Inflammatory macrophage treated with lipopolysaccharide for 1 hour (primary cell): ENCODE measurements around the gene TMEM269.

Source experiments
- DNase-seq, 2 donors: peaks; one replicate each; pipeline ENCODE4 v3.0.0-alpha.2; 2020 to 2022

Gene TMEM269

DNA sequence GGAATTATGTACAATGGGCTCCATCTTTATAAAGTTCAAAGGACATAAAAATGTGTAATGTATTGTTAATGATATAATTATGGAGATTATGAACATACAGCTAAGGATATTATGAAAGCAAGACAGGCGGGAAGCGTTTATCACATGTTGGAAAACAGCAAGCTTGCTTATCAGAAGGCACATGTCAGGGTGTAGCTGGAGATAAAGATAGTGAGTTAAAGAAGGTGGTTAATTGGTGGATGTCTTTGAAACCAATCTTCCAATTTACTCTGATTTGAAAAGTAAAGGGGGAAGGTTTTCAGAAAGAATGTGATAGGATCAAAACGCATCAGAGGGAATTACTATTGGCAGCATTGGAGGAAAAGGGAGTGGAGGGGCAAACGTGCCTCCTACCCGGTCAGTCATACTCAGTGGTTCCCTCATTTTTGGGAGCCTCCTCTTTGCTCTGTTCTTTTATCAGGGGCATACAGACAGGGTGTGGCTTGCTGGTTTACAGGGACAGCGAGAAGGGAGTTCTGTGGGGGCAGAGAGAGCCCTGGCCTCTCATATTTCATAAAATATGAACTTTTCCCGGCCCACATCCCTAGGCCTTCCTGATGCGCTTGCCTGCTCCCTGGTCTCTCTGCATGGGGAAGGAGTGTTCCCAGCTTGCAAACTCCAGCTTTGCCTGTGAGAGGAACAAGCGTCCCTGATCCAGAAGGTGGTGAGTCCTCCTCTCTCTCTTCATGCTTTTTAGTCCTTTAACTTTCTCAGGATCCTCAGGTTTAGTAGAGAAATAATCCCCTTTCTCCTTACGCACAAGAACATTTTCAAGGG lies 40.5 kb downstream of the TMEM269 start:
- no peak for DNase-seq

DNA sequence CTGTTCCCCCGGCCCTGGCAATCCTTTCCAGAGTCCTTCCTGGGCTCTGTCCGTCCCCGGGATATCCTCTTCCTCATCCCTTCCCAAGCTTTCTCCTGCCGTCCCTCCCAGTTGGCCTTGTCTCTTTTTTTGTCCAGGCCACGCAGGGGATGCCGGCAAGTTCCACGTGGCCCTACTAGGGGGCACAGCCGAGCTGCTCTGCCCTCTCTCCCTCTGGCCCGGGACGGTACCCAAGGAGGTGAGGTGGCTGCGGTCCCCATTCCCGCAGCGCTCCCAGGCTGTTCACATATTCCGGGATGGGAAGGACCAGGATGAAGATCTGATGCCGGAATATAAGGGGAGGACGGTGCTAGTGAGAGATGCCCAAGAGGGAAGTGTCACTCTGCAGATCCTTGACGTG lies 45.8 kb downstream of the TMEM269 start:
- no peak for DNase-seq

DNA sequence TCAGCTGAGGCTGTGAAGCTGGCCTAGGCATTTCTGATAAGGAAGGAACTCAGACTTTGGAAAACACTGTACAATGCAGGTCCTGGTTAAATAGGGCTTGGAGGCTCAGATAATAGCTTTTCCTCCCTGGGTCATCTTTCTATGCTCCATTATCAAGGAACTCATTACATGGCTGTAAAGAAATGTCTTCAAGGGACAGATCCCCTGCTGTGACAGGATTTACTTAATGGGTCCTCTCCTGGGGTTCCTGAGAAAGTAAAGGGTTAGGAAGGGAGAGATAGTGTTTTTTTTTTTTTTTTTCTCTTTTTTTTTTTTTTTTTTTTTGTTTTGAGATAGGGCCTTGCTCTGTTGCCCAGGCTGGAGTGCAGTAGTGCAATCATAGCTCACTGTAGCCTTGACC lies 46.5 kb downstream of the TMEM269 start:
- DNase-seq = no peak

DNA sequence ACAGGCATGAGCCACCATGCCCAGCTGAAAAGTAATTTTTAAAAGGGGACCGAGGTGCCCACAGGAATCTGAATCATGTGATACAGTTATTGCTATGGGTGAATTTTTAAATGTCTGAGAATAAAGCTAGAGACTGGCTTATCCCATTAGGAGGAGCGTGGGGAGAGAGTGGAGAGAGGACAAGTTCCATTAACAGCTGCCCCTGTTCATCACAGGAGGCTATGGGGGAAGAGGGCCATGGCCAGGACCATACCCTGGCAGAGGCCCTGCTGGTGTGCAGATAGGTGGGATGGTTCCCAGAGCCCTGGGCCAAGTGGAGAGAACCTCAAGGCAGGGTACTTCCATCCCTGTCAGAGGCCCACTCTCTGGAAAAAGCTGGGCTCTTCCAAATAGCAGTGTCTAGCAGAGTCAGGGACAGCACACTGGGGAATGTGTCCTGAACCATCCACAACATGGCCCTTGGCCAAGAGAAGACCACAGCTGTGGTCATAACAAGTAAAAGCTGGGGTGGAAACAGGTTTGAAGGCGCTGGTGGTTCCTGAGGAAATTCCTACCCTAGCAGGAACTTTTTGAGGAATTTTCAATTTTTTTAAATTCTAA lies 48.0 kb downstream of the TMEM269 start:
- no peak for DNase-seq

DNA sequence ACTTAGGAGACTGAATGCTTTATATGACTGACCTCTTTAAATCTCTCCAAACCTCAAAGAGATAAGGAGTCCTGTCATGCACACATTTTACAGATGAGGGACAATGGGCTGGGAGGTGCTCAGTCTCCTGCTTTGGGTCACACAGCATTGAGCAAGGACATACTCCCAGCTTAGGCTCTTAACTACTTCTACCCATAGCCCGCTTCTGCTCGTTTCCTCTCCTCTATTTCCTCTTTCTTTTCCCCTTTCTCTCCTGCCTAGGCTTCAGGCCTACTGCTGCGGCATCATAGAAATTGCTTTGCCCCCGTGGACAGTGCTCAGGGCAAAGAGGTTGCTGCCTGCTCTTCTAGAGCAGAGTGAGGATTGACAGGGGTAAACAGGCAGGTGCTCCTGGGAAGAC lies 49.2 kb downstream of the TMEM269 start:
- no peak for DNase-seq

DNA sequence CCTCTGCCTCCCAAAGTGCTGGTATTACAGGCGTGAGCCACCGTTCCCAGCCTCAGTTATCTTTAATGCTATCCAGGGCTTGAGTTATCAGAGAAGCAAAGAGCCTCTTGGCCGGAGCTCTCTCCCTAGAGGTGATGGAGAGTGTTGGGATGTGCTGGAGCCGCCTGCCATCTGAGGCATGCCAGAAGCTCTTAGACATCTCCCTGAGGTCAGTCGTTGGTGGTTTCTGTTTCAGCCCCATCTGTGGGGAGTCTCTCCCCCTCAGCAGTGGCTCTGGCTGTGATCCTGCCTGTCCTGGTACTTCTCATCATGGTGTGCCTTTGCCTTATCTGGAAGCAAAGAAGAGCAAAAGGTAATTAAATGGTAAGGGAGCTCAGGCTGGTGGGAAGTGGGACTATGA lies 50.0 kb downstream of the TMEM269 start:
- no peak for DNase-seq

DNA sequence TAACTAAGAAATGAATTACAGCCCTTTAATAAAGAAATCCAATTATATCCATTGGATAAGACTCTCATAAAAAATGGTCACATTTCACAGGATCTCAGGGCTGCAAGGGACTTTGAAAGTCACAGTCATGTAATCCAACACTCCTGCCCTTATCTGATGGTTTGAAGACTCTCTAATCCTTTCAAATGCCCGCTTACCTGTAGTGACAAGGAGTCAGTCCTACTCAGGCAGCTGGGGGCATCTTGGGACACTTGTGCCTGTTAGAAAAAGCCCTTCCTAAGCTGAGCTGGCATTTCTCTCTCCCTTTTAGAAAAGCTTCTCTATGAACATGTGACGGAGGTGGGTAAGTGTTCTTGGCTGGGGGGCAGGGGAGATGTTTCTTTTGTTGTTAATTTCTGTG lies 50.6 kb downstream of the TMEM269 start:
- DNase-seq = no peak

DNA sequence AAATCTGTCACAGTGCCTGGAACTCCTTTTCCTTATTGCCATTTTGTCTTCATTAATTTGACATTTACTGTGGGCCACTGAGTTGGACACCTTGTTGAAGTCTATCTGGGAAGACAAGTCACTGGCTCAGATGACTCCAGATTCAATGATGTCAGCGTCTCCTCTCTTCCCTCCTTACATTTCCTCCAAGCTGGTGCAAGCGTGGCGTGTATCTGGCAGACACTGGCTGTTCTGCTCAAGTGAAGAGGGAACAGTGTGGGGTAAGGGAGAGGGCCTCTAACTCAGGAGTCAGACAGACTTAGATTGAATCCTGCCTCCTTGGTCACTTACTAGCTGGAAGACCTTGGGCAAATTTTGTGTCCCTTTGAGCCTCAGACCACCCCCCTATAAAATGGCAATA lies 52.9 kb downstream of the TMEM269 start:
- peak; percentile 32 to 39 for DNase-seq

DNA sequence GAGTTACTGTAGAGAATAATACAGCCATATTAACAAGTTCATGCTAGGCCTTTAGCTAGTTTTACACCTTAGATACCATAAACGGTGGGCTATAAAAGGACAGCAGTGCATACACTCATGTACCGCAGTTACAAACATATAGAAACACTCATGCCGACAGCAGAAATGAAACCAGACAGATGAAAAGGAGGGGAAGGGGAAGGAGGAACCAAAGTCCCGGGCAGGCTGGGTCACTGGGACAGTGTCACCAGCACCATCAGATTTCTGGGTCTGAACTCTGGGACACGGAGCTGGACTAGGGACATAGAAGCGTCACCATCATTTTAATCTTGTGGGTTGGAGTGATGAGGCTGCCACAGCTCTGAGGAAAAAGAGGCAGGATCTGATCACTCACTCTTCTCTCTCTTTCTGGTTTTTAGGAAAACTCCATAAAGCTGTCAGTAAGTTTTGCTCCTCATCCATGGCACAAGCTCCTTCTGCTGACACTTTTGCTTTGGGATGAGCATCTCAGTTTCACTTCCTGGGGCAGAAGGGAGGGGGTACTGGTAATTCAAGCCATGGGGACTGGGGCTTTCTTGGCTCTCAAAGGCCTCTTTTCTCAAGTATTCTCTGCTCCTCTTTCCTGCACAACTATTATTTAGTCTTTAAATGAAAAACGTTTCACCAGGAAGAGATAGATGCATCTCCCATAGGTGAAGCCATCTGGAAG lies 53.8 kb downstream of the TMEM269 start:
- DNase-seq = peak in 1 of 2 donors; percentile 54

DNA sequence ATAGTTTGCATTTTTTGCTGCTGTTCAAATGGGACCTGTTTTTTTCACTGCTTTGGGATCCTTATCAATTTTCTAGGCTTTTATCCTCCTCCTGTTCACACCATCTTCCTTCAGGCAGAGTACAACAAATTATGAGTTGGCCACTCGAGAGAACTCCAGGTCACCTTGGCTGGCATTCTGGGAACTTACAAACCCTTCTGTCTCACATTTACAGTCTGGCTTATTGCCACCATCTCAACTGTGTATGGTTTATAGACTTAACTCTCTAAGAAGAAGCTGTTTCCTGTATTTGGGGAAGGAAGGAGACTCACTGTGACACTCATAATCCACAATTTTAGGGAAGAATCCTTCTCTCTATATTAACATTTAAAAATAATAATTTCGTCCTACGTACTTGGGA lies 56.2 kb downstream of the TMEM269 start:
- no peak for DNase-seq

DNA sequence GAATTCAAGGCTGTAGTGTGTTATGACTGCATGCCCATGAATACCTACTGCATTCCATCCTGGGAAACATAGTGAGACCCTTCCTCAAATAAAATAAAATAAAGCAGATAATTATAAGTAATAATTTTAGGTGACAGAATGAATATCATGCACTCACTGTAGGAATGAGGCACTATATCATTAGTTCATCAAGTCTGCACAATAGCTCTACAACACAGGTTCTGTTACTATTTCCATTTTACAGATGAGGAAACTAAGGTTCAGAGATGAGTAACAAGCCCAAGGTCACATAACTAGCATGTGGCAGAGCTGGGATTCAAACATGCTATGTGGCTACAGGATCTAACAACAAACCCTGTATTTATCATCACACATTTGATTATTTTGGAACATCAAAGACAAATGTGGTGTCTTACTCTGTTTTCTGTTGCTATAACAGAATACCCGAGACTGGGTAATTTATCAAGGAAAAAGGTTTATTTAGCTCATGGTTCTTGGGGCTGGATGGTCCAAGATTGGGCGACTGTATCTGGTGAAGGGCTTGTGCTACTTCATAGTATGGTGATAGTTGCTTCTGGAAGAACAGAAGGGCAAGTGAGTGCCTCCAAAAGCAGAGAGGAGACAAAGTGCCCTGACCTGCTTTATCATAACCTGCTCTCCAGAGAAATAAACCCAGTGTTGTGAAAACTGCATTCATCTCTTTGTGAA lies 56.8 kb downstream of the TMEM269 start:
- DNase-seq = no peak

DNA sequence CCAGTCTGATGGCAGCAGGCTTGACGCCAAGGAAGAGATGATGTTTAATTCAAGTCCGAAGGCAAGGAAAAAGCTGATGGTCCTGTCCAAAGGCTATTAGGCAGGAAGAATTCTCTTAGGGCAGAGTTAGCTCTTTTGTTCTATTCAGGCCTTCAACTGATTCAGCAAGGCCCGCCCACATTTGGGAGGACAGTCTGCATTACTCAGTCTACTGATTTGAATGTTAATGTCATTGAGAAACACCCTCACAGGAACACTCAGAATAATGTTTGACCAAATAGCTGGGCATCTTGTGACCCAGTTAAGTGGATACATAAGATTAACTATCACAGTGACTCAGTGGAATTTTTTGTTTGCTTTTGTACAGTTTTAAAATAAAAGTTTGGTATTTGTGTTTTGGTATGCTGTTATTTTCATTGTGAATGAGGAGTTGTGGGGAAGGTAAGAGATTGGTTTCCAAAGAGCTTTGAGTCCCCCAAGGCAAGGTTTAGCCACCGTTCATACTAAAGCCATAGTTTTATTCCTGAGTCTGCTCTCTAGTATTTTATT lies 59.9 kb downstream of the TMEM269 start:
- DNase-seq = peak; percentile 63 to 87

DNA sequence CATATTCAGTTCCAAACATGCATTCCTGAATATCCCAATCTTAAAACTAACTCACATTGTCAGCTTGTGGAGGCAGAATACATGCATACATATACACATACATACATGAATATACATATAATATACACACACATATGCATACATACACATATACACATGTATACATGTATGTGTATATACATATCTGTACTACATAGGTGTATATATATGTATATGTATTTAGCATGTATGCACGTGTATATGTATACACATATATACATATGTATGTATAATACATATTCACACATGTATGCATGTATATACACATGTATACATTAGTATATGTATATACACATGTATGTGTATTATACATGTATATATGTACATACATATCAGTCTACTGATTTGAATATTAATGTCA lies 60.4 kb downstream of the TMEM269 start:
- DNase-seq = no peak

DNA sequence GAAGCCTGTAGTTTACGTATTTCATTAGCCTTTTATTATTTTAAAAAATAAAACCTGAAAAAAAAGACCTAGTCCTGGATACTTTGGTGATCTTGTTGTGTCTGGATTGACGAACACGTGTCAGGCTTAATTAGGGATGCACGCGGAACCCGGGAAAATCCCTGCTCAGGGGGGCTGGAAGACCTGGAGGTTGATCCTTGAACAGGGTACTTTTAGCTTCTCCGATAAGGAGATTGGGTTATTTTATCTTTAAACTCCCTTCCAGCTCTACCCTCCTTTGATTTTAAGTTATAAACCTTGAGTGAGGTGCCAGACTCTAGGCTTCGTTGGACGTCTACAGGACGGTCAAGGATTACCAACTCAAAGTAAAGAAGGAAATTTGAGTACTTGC lies 61.1 kb downstream of the TMEM269 start:
- DNase-seq = peak in 1 of 2 donors; percentile 17

DNA sequence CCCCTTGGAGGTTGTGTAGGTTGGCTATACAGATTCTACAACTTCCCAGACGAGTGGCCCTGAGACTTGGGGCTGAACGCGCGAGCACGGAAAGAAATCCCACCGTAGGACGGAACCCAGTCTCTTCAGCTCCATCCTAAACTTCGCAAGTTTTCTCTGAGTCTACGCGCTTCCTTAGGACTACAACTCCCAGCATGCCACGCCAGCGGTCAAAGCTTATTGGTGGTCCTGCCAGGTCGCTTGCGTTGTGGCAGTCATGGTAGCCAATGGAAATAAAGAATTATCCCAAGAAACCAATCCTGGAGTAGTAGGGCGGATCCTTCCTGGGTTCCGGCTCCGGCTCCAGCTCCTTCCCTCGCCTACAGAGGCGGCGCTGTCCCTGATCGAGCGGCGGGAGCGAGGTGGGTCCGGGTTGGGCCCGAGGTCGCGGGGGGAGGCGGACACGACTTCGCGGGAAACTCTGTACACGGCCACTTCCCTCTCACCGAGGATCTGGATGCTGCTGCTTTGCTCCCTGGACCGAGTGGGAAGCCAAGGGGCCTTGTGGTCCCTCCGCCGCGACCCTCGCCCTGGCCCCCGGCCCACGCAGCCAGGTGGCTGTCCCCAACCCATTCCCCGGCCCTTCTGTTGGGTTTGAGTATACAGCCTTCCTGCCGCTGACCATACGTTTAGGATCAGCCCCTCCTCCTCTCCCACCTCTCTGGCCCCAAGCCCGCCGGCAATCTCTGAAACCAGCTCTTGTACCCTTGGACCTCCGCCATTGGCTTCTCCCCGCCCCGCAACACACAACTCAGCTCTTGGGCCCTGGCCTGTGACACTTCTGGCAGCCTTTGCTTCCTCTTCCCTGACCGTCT lies 61.7 kb downstream of the TMEM269 start, which contains the start of gene ZNF691:
ZNF691 (plus strand) TSS at position 357 of the 854 bp plus-strand sequence. CDS start 3,046 bp downstream, outside the sequence.
- DNase-seq = peak; percentile 95 to 96

DNA sequence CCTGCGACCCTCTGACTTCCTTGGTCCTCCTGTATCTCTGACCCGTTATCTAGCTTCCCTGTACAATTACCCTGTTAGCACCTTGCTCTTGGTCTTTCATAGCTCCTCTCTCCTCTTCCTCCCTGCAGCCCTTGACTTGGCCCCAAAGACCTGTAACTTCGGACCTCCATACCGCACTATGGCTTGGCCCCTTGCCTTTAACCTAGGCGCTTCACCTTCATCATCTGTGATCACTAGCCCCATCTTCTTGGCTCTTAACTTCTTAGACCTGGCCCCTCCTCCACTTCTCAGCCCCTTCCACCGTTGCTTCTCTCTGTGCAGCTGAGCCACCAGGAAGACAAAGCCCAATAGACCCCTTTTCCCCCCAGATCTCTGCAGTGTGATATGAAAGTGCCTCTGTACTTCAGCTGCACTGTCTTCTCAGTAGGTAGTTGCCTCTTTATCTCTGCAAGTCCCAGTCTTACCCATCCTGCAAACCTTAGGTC lies 62.4 kb downstream of the TMEM269 start:
- DNase-seq = no peak

DNA sequence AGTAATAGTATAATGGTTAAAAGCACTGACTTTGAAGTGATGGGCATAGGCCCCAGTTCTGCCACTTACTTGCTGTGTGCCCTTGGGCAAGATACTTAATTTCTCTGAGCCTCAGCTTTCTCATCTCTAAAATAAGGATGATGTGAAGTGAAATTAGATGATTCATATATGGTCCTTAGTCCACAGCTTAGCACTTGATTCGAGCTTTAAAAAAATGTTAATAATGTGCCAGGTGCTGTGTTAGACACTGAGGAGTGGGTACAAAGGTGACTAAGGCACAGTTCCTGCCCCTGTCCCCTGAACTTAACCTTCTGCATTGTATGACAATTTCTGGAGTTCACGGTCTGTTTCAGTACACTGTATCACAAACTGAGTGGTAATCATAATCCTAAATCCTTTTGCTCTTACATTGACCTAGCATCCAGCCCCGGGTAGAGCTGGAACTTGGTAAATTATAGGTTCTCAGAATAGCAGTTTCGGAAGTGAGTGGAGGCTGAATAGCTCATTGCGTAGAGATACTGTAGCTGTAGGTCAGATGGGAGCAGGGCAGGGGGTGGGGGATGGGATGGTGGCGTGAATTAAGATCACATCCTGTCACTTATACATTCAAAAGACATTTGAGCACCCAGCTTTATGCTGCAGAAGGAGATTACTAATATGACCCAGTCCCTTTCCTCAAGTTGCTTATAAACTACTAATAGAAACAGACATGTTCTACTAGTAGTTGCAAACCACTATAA lies 63.1 kb downstream of the TMEM269 start:
- no peak for DNase-seq

DNA sequence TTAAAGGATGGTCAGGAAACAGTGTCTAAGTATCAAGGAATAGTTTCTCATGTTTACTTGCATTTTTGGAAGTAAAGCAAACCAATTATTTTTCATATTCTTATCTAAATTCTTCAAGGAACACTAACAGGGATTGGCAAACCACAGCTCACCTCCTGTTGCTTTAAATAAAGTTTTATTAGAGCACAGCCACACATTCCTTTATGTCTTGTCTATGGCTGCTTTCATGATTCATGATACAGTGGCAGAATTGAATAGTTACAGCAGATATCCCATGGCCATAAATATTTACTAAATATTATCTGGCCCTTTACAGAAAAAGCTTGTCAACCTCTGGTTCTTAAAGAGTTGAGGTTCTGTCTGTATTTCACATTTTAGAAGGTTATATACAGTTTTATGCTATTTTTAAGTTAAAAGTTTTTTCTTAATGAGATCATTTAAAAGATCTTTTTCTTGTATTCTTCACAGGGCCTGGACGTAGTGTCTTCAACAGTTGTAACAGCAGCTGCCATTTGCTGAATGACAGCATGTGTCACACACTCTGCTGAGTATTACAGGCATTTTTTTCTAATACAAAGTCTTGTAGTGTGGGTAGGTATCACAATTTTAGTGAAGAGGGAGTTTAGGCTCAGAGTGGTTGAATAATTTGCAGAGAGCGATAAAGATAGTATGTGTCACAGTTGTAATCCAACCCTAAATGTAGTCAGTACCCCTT lies 64.2 kb downstream of the TMEM269 start:
- no peak for DNase-seq

DNA sequence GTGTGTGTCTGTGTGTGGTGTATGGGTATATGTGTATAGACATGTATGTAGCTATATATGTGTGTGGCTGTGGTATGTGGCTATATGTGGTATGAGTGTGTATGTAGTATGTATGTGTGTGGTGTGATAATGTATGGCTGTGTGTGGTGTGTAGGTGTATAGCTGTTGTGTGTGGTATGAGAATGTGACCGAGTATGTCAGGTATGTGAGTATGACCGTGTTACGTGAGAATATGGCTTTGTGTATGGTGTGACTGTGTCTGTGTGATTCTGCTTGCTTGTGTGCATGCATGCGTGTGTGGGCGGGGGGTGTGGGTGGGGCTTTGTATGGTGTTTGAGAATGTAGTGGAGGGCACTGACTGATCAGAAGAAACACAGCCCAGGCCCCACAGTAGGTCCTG lies 65.2 kb downstream of the TMEM269 start:
- no peak for DNase-seq
